ENCODE results near the gene SMYD3.

GRCh38 chr1:245908543-245908942 is 598.5 kb downstream of the SMYD3 start:
- TF ChIP-seq, protein P1, sequence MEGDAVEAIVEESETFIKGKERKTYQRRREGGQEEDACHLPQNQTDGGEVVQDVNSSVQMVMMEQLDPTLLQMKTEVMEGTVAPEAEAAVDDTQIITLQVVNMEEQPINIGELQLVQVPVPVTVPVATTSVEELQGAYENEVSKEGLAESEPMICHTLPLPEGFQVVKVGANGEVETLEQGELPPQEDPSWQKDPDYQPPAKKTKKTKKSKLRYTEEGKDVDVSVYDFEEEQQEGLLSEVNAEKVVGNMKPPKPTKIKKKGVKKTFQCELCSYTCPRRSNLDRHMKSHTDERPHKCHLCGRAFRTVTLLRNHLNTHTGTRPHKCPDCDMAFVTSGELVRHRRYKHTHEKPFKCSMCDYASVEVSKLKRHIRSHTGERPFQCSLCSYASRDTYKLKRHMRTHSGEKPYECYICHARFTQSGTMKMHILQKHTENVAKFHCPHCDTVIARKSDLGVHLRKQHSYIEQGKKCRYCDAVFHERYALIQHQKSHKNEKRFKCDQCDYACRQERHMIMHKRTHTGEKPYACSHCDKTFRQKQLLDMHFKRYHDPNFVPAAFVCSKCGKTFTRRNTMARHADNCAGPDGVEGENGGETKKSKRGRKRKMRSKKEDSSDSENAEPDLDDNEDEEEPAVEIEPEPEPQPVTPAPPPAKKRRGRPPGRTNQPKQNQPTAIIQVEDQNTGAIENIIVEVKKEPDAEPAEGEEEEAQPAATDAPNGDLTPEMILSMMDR (conservative IDR thresholded peaks at IDR 0.05; ENCODE audit: low read depth, low read length) = no peak
- TF ChIP-seq FOS (IDR thresholded peaks at IDR 0.05; ENCODE audit: low read depth, low read length) = no peak
- no peak for TF ChIP-seq POLR2A (IDR thresholded peaks at IDR 0.05; ENCODE audit: low read depth, low read length)
- TF ChIP-seq SMC3 (IDR thresholded peaks at IDR 0.05; ENCODE audit: low read depth, low read length) = no peak
- TF ChIP-seq RAD21 (IDR thresholded peaks at IDR 0.05; ENCODE audit: low read length) = no peak
- no peak for TF ChIP-seq MXI1 (IDR thresholded peaks at IDR 0.05; ENCODE audit: borderline replicate concordance, low read depth, low read length)
- TF ChIP-seq CEBPB (IDR thresholded peaks at IDR 0.05; ENCODE audit: low read depth, low read length) = no peak
- no peak for TF ChIP-seq USF2 (IDR thresholded peaks at IDR 0.05; ENCODE audit: low read depth, low read length)
- TF ChIP-seq, protein P2, sequence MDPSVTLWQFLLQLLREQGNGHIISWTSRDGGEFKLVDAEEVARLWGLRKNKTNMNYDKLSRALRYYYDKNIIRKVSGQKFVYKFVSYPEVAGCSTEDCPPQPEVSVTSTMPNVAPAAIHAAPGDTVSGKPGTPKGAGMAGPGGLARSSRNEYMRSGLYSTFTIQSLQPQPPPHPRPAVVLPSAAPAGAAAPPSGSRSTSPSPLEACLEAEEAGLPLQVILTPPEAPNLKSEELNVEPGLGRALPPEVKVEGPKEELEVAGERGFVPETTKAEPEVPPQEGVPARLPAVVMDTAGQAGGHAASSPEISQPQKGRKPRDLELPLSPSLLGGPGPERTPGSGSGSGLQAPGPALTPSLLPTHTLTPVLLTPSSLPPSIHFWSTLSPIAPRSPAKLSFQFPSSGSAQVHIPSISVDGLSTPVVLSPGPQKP (IDR thresholded peaks at IDR 0.05; ENCODE audit: borderline replicate concordance, low read depth, low read length) = no peak
- TF ChIP-seq BHLHE40 (IDR thresholded peaks at IDR 0.05; ENCODE audit: low read depth, low read length) = no peak
- no peak for TF ChIP-seq MAZ (IDR thresholded peaks at IDR 0.05; ENCODE audit: borderline replicate concordance, low read depth, low read length)
- no peak for TF ChIP-seq MAFK (IDR thresholded peaks at IDR 0.05; ENCODE audit: low read depth, low read length)
